Measurements from ENCODE around the gene TMBIM1.

- TF ChIP-seq CTCF (IDR thresholded peaks at IDR 0.05; ENCODE audit: low read length) (no peak), EZH2 (IDR thresholded peaks at IDR 0.05; ENCODE audit: borderline replicate concordance, low read length) (no peak)
These were observed 29.4 kb downstream of the TMBIM1 start for GRCh38 chr2:218262631-218263586.
